Measurements from ENCODE around the gene NKX6-2. TPM values are rescaled to one million over a fixed set of nuclear protein-coding genes. Genes with fewer than 3 reads are reported as not detected.

NKX6-2 gene
- total and polyA plus RNA-seq, 2 of the 8 experiments (the other 6 are each of a cell fraction or from before 2014, with no cell fraction given): 0.06 TPM; not detected in 1

DNA sequence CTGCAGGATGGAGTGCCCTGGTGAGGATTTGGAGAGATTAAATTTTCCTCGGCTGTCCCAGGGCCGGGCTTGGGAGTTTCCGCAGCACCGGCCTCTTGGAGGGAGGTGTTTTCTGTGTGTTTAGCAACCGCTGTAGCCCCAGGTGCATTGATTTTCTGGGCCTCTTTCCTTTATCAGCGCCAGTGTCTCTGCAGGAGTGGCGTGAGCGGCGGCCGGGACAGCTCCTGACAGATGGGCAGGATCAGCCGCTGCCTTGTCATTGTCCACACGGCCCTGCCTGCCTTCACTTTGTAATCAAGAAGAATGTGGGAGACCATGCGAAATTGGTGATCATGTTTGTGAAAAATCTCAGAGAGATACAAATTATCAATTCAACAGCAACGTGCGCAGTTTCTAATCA, 32.4 kb downstream of the NKX6-2 start:
- Histone ChIP-seq H3K56ac (replicated peaks; ENCODE audit: insufficient read length, low read depth, low read length) (no peak overlapping the region), H3K27me3 (replicated peaks in 1 of 4; ENCODE audit: control insufficient read depth in 3 of 4, extremely low read depth in 1 of 4, insufficient read depth in 3 of 4, low read length in 3 of 4) (no peaks in the 10 kb centered on the region), H4K91ac (replicated peaks; ENCODE audit: insufficient read length, low read length) (no peak overlapping the region), H3K79me1 (ENCODE audit: low read depth, low read length) (peaks cover 2% of the 10 kb centered on the region; the same call in 1 of the 2 replicates), H3K9ac (replicated peaks in 1 of 4; ENCODE audit: extremely low read depth in 1 of 4, low read depth in 3 of 4, low read length in 3 of 4) (no peak overlapping the region), H3K27ac (ENCODE audit: low read depth, low read length) (no peak overlapping the region), H3K36me3 (ENCODE audit: control insufficient read depth in 2 of 4, insufficient read depth in 4 of 4, low read length in 3 of 4) (peaks cover 0 to 5% (median 0%) of the 10 kb centered on the region in 4 experiments; a peak in 2 of 8 replicates), H3K18ac (ENCODE audit: extremely low read depth, low read length) (no peak overlapping the region), H3K79me2 (ENCODE audit: control insufficient read depth in 1 of 2, insufficient read depth in 2 of 2, low read length in 2 of 2) (no peaks in the 10 kb centered on the region), H3K4me2 (ENCODE audit: insufficient read depth in 1 of 2, low read depth in 2 of 2, low read length in 2 of 2) (no peak overlapping the region), H4K20me1 (replicated peaks in 1 of 2; ENCODE audit: control insufficient read depth in 1 of 2, insufficient read depth in 2 of 2, low read length in 2 of 2) (peaks cover 0 to 4% of the 10 kb centered on the region in 2 experiments), H2BK12ac (ENCODE audit: low read depth, low read length) (no peak overlapping the region), H3K9me3 (ENCODE audit: insufficient read depth in 2 of 2, low read depth in 1 of 2, low read length in 1 of 2) (peaks cover 3 to 13% of the 10 kb centered on the region in 2 experiments; a peak in 2 of 4 replicates), H2BK15ac (ENCODE audit: low read length) (no peak overlapping the region), H3K4me1 (replicated peaks in 1 of 4; ENCODE audit: control insufficient read depth in 3 of 4, insufficient read depth in 4 of 4, low read length in 3 of 4) (peaks cover 0 to 3% (median 0%) of the 10 kb centered on the region in 4 experiments; a peak in 1 of 7 replicates), H2BK5ac (ENCODE audit: low read depth, low read length) (no peak overlapping the region), H2AFZ (ENCODE audit: low read length) (no peak overlapping the region), H4K5ac (ENCODE audit: insufficient read length, low read depth, low read length) (no peak overlapping the region), H3K23ac (ENCODE audit: insufficient read length) (no peak overlapping the region), H4K8ac (ENCODE audit: extremely low read depth, insufficient read depth, low read length) (no peak overlapping the region), H3K4me3 (ENCODE audit: extremely low read depth in 1 of 4, insufficient read depth in 2 of 4, low read depth in 3 of 4, low read length in 4 of 4) (no peak overlapping the region), H2BK120ac (replicated peaks; ENCODE audit: low read depth, low read length) (no peak overlapping the region), H3K4ac (replicated peaks; ENCODE audit: insufficient read length, low read depth, low read length) (no peak overlapping the region), H3K23me2 (ENCODE audit: low read depth, low read length) (no peaks in the 10 kb centered on the region), H2BK20ac (ENCODE audit: low read length) (no peak overlapping the region), H3K14ac (ENCODE audit: insufficient read length) (no peak overlapping the region), H2AK5ac (ENCODE audit: low read depth, low read length) (no peak overlapping the region)
- DNase-seq (ENCODE audit: low read depth in 1 of 2, low spot score in 2 of 2) (no peak), FAIRE-seq (no peak)
- ChIA-PET POLR2A (ENCODE audit: partially characterized antibody) (no interaction called here), CTCF (ENCODE audit: partially characterized antibody) (no interaction called here)
- WGBS, 2 experiments (ENCODE audit: extremely low coverage in 1 of 2, insufficient coverage in 1 of 2, insufficient read length in 1 of 2, insufficient replicate concordance in 2 of 2, low coverage in 1 of 2, low lambda C conversion rate in 2 of 2, missing lambda C conversion rate in 1 of 2): 94% methylated on average over 15 of the region's 15 CpGs; no CpG with 5 or more reads in 1 of the 2 experiments
- TF ChIP-seq, protein P1, sequence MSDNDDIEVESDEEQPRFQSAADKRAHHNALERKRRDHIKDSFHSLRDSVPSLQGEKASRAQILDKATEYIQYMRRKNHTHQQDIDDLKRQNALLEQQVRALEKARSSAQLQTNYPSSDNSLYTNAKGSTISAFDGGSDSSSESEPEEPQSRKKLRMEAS (IDR thresholded peaks at IDR 0.05): no peak
- TF ChIP-seq TAF7 (optimal IDR thresholded peaks at IDR 0.05; ENCODE audit: borderline replicate concordance, low read depth, low read length) (no peak), JUND (IDR thresholded peaks at IDR 0.05; ENCODE audit: low read length) (no peak)

Data from H1 (cell line).